K562 (cell line): ENCODE data around the gene PPIA. TPM values are rescaled to one million over a fixed set of nuclear protein-coding genes. Genes with fewer than 3 reads are reported as not detected.
A peak's percentile ranks its signal among the peaks of the same experiment; 100 is the strongest.

Experiments
- BACH1 ChIP-seq: fragments of 200-800 bp; sonication (Bioruptor generic); IDR thresholded peaks from 2 replicates; pipeline ENCODE4 v1.6.1; 2016; ENCODE audit warnings: missing genetic modification characterization, missing compliant biosample characterization
- DPF2 ChIP-seq: fragments of 450-650 bp; IDR thresholded peaks from 2 replicates; pipeline ENCODE4 v1.6.1; 2016
- GABPA ChIP-seq: fragments of 200-800 bp; sonication (Bioruptor generic); conservative IDR thresholded peaks from 2 replicates; pipeline ENCODE4 v1.6.1; 2016; ENCODE audit warnings: low read depth, missing genetic modification characterization, missing compliant biosample characterization
- ILK ChIP-seq: fragments of 450-650 bp; IDR thresholded peaks from 2 replicates; pipeline ENCODE4 v1.6.1; 2016; ENCODE audit warnings: missing genetic modification characterization, low read depth, mild to moderate bottlenecking, missing compliant biosample characterization, moderate library complexity, borderline replicate concordance
- NUFIP1 ChIP-seq: fragments of 450-650 bp; IDR thresholded peaks from 2 replicates; pipeline ENCODE4 v1.6.1; 2018; ENCODE audit not compliant: partially characterized antibody
- POLR2A ChIP-seq: fragments of 450-650 bp; conservative IDR thresholded peaks from 2 replicates; pipeline ENCODE4 v1.6.1; 2016
- POLR2AphosphoS5 ChIP-seq: IDR thresholded peaks from 2 replicates; pipeline ENCODE4 v1.6.1; 2011; ENCODE audit warnings: mild to moderate bottlenecking, low read depth, low read length, moderate library complexity; ENCODE audit not compliant: control insufficient read depth, insufficient read depth
- POLR2G ChIP-seq: fragments of 200-400 bp; formaldehyde crosslinking; IDR thresholded peaks from 2 replicates; pipeline ENCODE4 v1.6.1; 2017; ENCODE audit warnings: low read depth, mild to moderate bottlenecking, antibody characterized with exemption, low read length, moderate library complexity
- RREB1 ChIP-seq: fragments of 250-450 bp; sonication (Bioruptor Pico); IDR thresholded peaks from 2 replicates; pipeline ENCODE4 v1.4.0; 2020
- SNIP1 ChIP-seq: fragments of 450-650 bp; IDR thresholded peaks from 2 replicates; pipeline ENCODE4 v1.7.1; 2017; ENCODE audit warnings: low read depth, mild to moderate bottlenecking
- SPI1 ChIP-seq: IDR thresholded peaks from 2 replicates; pipeline ENCODE4 v1.6.1; 2011; ENCODE audit warnings: low read depth, low read length, control low read depth, borderline replicate concordance
- STAT5A ChIP-seq: IDR thresholded peaks from 2 replicates; pipeline ENCODE4 v1.6.1; 2012; ENCODE audit warnings: low read length, inconsistent platforms, borderline replicate concordance
- SUPT5H ChIP-seq: fragments of 450-650 bp; IDR thresholded peaks from 2 replicates; pipeline ENCODE4 v1.6.1; 2016
- ZC3H11A ChIP-seq: IDR thresholded peaks from 2 replicates; pipeline ENCODE4 v1.6.1; 2012; ENCODE audit warnings: low read depth, low read length, improper control_type of control experiment
- ZNF143 ChIP-seq: sonication (generic); formaldehyde crosslinking; IDR thresholded peaks from 2 replicates; pipeline ENCODE4 v1.9.0; 2022; ENCODE audit warnings: mild to moderate bottlenecking, missing genetic modification reagents
- ZNF197 ChIP-seq: fragments of 200-800 bp; sonication (Bioruptor generic); IDR thresholded peaks from 2 replicates; pipeline ENCODE4 v1.6.1; 2016; ENCODE audit warnings: low read depth, missing genetic modification characterization, missing compliant biosample characterization
- ZNF76 ChIP-seq: fragments of 250-450 bp; sonication (Bioruptor Pico); IDR thresholded peaks from 2 replicates; pipeline ENCODE4 v1.4.0; 2020; ENCODE audit warnings: mild to moderate bottlenecking, moderate library complexity, borderline replicate concordance
- ZNF77 ChIP-seq: fragments of 250-450 bp; sonication (Bioruptor Pico); IDR thresholded peaks from 2 replicates; pipeline ENCODE4 v1.5.0; 2020
- ZNF780A ChIP-seq: fragments of 250-450 bp; sonication (Bioruptor Pico); IDR thresholded peaks from 2 replicates; pipeline ENCODE4 v1.5.0; 2021; ENCODE audit warnings: mild to moderate bottlenecking
- ZZZ3 ChIP-seq: fragments of 450-650 bp; IDR thresholded peaks from 2 replicates; pipeline ENCODE4 v1.6.1; 2016; ENCODE audit warnings: antibody characterized with exemption, mild to moderate bottlenecking, moderate library complexity
- polyA plus RNA-seq, 8 experiments: library from polyadenylated mRNA; depleted of rRNA in 4 of 8; stranded (reverse) in 5 of 8; unstranded in 3 of 8; fragments of >200 nt; fragmentation: Nextera tagmentation in 2 of 8; fragmentation: Illumina TruSeq in 1 of 8; extraction: Ambion mirVana in 2 of 8; extraction: Trizol in 1 of 8; gene quantifications; 2 replicates each; pipeline versions ENCODE4 v1.2.1 to v1.2.3, GENCODE V29; 2011 to 2014; ENCODE audit warnings: inconsistent platforms in 1 of 8, missing spikeins in 1 of 8
- total RNA-seq, 7 experiments: library from RNA; depleted of rRNA in 6 of 7; stranded (reverse); fragments of >200 nt in 6 of 7; fragmentation: Illumina TruSeq in 2 of 7; extraction: Trizol in 2 of 7; gene quantifications; 2 replicates each; pipeline versions ENCODE4 v1.2.1 to v1.2.3, GENCODE V29; 2011 to 2021; ENCODE audit warnings: low replicate concordance in 1 of 7
- TF ChIP-seq, protein P1 (sequence below): fragments of 450-650 bp; formaldehyde crosslinking; IDR thresholded peaks from 2 replicates; pipeline ENCODE4 v1.4.0; 2022; ENCODE audit warnings: missing genetic modification characterization
- TF ChIP-seq, protein P2 (sequence below): fragments of 450-650 bp; formaldehyde crosslinking; IDR thresholded peaks from 2 replicates; pipeline ENCODE4 v1.4.0; 2022; ENCODE audit warnings: missing genetic modification characterization
- TF ChIP-seq, protein P3 (sequence below): sonication (generic); IDR thresholded peaks from 2 replicates; pipeline ENCODE4 v1.6.1; 2016

The PPIA gene
- total and polyA plus RNA-seq, 9 of the 15 experiments (the other 6 are each of a cell fraction or from before 2014, with no cell fraction given): 2,583 to 7,504 (median 3,973) TPM

GRCh38 chr7:44801890-44802289 lies 5.4 kb downstream of the PPIA start (continued):
- TF ChIP-seq ZZZ3: no peak
- TF ChIP-seq DPF2: no peak
- TF ChIP-seq POLR2A: peak; percentile 24; the same call in 1 of the 2 replicates
- TF ChIP-seq, protein P1, sequence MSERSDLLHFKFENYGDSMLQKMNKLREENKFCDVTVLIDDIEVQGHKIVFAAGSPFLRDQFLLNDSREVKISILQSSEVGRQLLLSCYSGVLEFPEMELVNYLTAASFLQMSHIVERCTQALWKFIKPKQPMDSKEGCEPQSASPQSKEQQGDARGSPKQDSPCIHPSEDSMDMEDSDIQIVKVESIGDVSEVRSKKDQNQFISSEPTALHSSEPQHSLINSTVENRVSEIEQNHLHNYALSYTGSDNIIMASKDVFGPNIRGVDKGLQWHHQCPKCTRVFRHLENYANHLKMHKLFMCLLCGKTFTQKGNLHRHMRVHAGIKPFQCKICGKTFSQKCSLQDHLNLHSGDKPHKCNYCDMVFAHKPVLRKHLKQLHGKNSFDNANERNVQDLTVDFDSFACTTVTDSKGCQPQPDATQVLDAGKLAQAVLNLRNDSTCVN (CRISPR knock-in tag): no peak
- TF ChIP-seq STAT5A: no peak
- TF ChIP-seq BACH1 (tag): no peak
- TF ChIP-seq ZNF143 (CRISPR knock-in tag): no peak
- TF ChIP-seq, protein P2, sequence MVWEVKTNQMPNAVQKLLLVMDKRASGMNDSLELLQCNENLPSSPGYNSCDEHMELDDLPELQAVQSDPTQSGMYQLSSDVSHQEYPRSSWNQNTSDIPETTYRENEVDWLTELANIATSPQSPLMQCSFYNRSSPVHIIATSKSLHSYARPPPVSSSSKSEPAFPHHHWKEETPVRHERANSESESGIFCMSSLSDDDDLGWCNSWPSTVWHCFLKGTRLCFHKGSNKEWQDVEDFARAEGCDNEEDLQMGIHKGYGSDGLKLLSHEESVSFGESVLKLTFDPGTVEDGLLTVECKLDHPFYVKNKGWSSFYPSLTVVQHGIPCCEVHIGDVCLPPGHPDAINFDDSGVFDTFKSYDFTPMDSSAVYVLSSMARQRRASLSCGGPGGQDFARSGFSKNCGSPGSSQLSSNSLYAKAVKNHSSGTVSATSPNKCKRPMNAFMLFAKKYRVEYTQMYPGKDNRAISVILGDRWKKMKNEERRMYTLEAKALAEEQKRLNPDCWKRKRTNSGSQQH (CRISPR knock-in tag): no peak
- no peak for TF ChIP-seq ZNF76 (CRISPR knock-in tag)
- TF ChIP-seq ILK (tag): no peak
- no peak for TF ChIP-seq ZC3H11A
- TF ChIP-seq ZNF780A (CRISPR knock-in tag): no peak
- no peak for TF ChIP-seq GABPA (tag)
- no peak for TF ChIP-seq NUFIP1
- TF ChIP-seq ZNF77 (CRISPR knock-in tag): no peak
- TF ChIP-seq ZNF197 (CRISPR knock-in tag): no peak
- no peak for TF ChIP-seq SNIP1
- no peak for TF ChIP-seq RREB1 (CRISPR knock-in tag)
- TF ChIP-seq POLR2G: peak; percentile 26; the same call in 1 of the 2 replicates
- TF ChIP-seq POLR2AphosphoS5: no peak
- no peak for TF ChIP-seq SPI1
- TF ChIP-seq, protein P3, sequence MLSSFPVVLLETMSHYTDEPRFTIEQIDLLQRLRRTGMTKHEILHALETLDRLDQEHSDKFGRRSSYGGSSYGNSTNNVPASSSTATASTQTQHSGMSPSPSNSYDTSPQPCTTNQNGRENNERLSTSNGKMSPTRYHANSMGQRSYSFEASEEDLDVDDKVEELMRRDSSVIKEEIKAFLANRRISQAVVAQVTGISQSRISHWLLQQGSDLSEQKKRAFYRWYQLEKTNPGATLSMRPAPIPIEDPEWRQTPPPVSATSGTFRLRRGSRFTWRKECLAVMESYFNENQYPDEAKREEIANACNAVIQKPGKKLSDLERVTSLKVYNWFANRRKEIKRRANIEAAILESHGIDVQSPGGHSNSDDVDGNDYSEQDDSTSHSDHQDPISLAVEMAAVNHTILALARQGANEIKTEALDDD: no peak
- TF ChIP-seq SUPT5H: peak; percentile 51
